GM12878 (cell line): Measurements from ENCODE around the gene RANBP1. TPM values are rescaled to one million over a fixed set of nuclear protein-coding genes. Genes with fewer than 3 reads are reported as not detected.

Source experiments
- ATAC-seq: fragments of 200-7000 bp; cut with Tn5 transposase; 3 replicates; pipeline ENCODE4 v1.9.1; 2020; ENCODE audit warnings: mild to moderate bottlenecking, moderate library complexity
- BruUV-seq: library from RNA; stranded (reverse); fragments of 400-500 nt; replicated peaks from 2 replicates; lab custom pipeline; 2021; lab: Mats Ljungman, UMichigan
- CTCF ChIA-PET: fragments of 300-600 bp; sonication (Branson Sonifier 250); formaldehyde crosslinking; extraction: SDS; loops from one replicate; lab custom pipeline; 2021; ENCODE audit warnings: inconsistent platforms; lab: Yijun Ruan, JAX
- POLR2A ChIA-PET: fragments of 350-600 bp; formaldehyde crosslinking; extraction: SDS; loops from one replicate; lab custom pipeline; 2021; ENCODE audit warnings: inconsistent platforms; lab: Charles Lee
- RAD21 ChIA-PET: fragments of 300-600 bp; sonication (Branson Sonifier 250); formaldehyde crosslinking; loops from one replicate; lab custom pipeline; 2023; ENCODE audit warnings: antibody characterized with exemption; ENCODE audit not compliant: unreplicated experiment; lab: Charles Lee
- SMC1A ChIA-PET: fragments of 300-600 bp; sonication (Branson Sonifier 250); formaldehyde crosslinking; loops from one replicate; lab custom pipeline; 2023; ENCODE audit not compliant: unreplicated experiment, uncharacterized antibody; lab: Charles Lee
- DNase-seq: peaks from one replicate; pipeline ENCODE4 v3.0.0-alpha.2; 2011; ENCODE audit warnings: low read depth, low spot score
- FAIRE-seq: peaks from 3 replicates; lab custom pipeline; 2011; peaks lifted over from hg19 to GRCh38; lab: Jason Lieb, UNC
- H2AFZ ChIP-seq: 2 replicates; pipeline ENCODE4 v1.6.0; 2011; ENCODE audit warnings: low read depth, low read length, control low read depth; ENCODE audit not compliant: control insufficient read depth
- H3K27ac ChIP-seq: 2 replicates; pipeline ENCODE4 v1.5.1; 2011; ENCODE audit warnings: control low read depth; ENCODE audit not compliant: control insufficient read depth, insufficient read depth
- H3K27me3 ChIP-seq, 2 experiments: replicated peaks in 1 of 2; 2 replicates each; pipeline versions ENCODE4 v1.6.0 to v1.6.1; 2011; ENCODE audit warnings: low read length in 1 of 2; ENCODE audit not compliant: control insufficient read depth in 2 of 2, insufficient read depth in 2 of 2
- H3K36me3 ChIP-seq, 2 experiments: 2 replicates each; pipeline ENCODE4 v1.5.1; 2011; ENCODE audit warnings: low read length in 1 of 2; ENCODE audit not compliant: control insufficient read depth in 2 of 2, insufficient read depth in 2 of 2
- H3K4me1 ChIP-seq: 2 replicates; pipeline ENCODE4 v1.6.1; 2011; ENCODE audit warnings: mild to moderate bottlenecking, low read length, moderate library complexity, mixed read lengths; ENCODE audit not compliant: control insufficient read depth, insufficient read depth
- H3K4me2 ChIP-seq: 2 replicates; pipeline ENCODE4 v1.6.0; 2011; ENCODE audit warnings: control low read depth; ENCODE audit not compliant: control insufficient read depth, insufficient read depth
- H3K4me3 ChIP-seq: fragments of 200-600 bp; sonication (generic); 2 replicates; pipeline ENCODE4 v1.5.1; 2016
- H3K79me2 ChIP-seq: 2 replicates; pipeline ENCODE4 v1.6.0; 2011; ENCODE audit warnings: low read length; ENCODE audit not compliant: control insufficient read depth, insufficient read depth
- H3K9ac ChIP-seq: 2 replicates; pipeline ENCODE4 v1.8.0; 2011; ENCODE audit warnings: low read length, control low read depth, mixed read lengths; ENCODE audit not compliant: control insufficient read depth, insufficient read depth
- H3K9me3 ChIP-seq: replicated peaks from 3 replicates; pipeline ENCODE4 v1.5.1; 2011; ENCODE audit warnings: mild to moderate bottlenecking, low read length; ENCODE audit not compliant: control insufficient read depth, insufficient read depth
- H4K20me1 ChIP-seq: 2 replicates; pipeline ENCODE4 v1.6.0; 2011; ENCODE audit not compliant: control insufficient read depth, insufficient read depth
- CHD4 ChIP-seq: fragments of 200-600 bp; sonication (generic); IDR thresholded peaks from 2 replicates; pipeline ENCODE4 v1.6.1; 2016; ENCODE audit warnings: mild to moderate bottlenecking
- EED ChIP-seq: sonication (generic); IDR thresholded peaks from 2 replicates; pipeline ENCODE4 v1.6.1; 2016; ENCODE audit warnings: antibody characterized with exemption, low read depth
- HCFC1 ChIP-seq: fragments of 150-350 bp; IDR thresholded peaks from 2 replicates; pipeline ENCODE4 v1.6.1; 2014; ENCODE audit warnings: low read length
- KDM1A ChIP-seq: fragments of 200-600 bp; sonication (generic); IDR thresholded peaks from 2 replicates; pipeline ENCODE4 v1.6.1; 2016; ENCODE audit warnings: borderline replicate concordance
- NFXL1 ChIP-seq: fragments of 450-650 bp; IDR thresholded peaks from 2 replicates; pipeline ENCODE4 v1.6.1; 2017; ENCODE audit warnings: antibody characterized with exemption, mild to moderate bottlenecking, borderline replicate concordance
- NFYA ChIP-seq: IDR thresholded peaks from 2 replicates; pipeline ENCODE4 v1.6.1; 2011; ENCODE audit warnings: low read depth, mild to moderate bottlenecking, low read length, improper control_type of control experiment, borderline replicate concordance
- REST ChIP-seq: IDR thresholded peaks from 2 replicates; pipeline ENCODE4 v1.6.1; 2012; ENCODE audit warnings: mild to moderate bottlenecking, low read depth, low read length
- SIN3A ChIP-seq: IDR thresholded peaks from 2 replicates; pipeline ENCODE4 v1.6.1; 2012; ENCODE audit warnings: low read depth, low read length, improper control_type of control experiment
- SUPT20H ChIP-seq: IDR thresholded peaks from 2 replicates; pipeline ENCODE4 v1.6.1; 2011; ENCODE audit warnings: low read depth, mild to moderate bottlenecking, low read length, moderate library complexity, borderline replicate concordance; ENCODE audit not compliant: control insufficient read depth
- YBX1 ChIP-seq: fragments of 450-650 bp; IDR thresholded peaks from 2 replicates; pipeline ENCODE4 v1.6.1; 2016; ENCODE audit warnings: antibody characterized with exemption
- ZBTB11 ChIP-seq: fragments of 450-650 bp; formaldehyde crosslinking; IDR thresholded peaks from 2 replicates; pipeline ENCODE4 v1.5.0; 2022; ENCODE audit warnings: mild to moderate bottlenecking, missing genetic modification characterization
- WGBS: methylation state at CpG from one replicate; pipeline ENCODE4 v1.1.6; 2016; ENCODE audit warnings: low lambda C conversion rate; ENCODE audit not compliant: insufficient replicate concordance, insufficient coverage; ENCODE audit errors: missing lambda C conversion rate; 5-methylcytosine and 5-hydroxymethylcytosine counted together
- in situ Hi-C: fragments of 300-500 bp; cut with MboI; formaldehyde crosslinking; loops from 9 replicates; pipeline ENCODE4 v1.14.3; 2018; ENCODE audit warnings: mixed read lengths
- intact Hi-C: fragments of 100-400 bp; cut with micrococcal nuclease; formaldehyde crosslinking; loops from one replicate; pipeline ENCODE4 v1.14.2; 2022; ENCODE audit not compliant: unreplicated experiment
- polyA plus RNA-seq, 11 experiments: library from polyadenylated mRNA; depleted of rRNA in 4 of 11; unstranded in 6 of 11; stranded (reverse) in 5 of 11; fragments of >200 nt; fragmentation: Nextera tagmentation in 4 of 11; fragmentation: Illumina TruSeq in 1 of 11; extraction: Ambion mirVana in 4 of 11; extraction: Trizol in 1 of 11; gene quantifications; 1 replicate in 1 of 11; 2 replicates in 10 of 11; pipeline versions ENCODE4 v1.2.1 to v1.2.3, GENCODE V29; 2011 to 2016; ENCODE audit warnings: inconsistent platforms in 2 of 11, missing spikeins in 2 of 11, low read depth in 1 of 11
- total RNA-seq, 4 experiments: library from RNA; depleted of rRNA in 3 of 4; stranded (reverse); fragments of >200 nt in 3 of 4; fragmentation: Illumina TruSeq in 1 of 4; extraction: Trizol in 1 of 4; gene quantifications; 2 replicates each; pipeline versions ENCODE4 v1.2.1 to v1.2.3, GENCODE V29; 2013 to 2021
- TF ChIP-seq, protein P1 (sequence below): IDR thresholded peaks from 2 replicates; pipeline ENCODE4 v1.6.1; 2011; ENCODE audit warnings: low read depth, mild to moderate bottlenecking, low read length, moderate library complexity, borderline replicate concordance; ENCODE audit errors: extremely low read depth
- TF ChIP-seq, protein P2 (sequence below): fragments of 450-650 bp; IDR thresholded peaks from 2 replicates; pipeline ENCODE4 v1.6.1; 2017; ENCODE audit warnings: borderline replicate concordance

The RANBP1 gene
- total and polyA plus RNA-seq, 10 of the 15 experiments (the other 5 are each of a cell fraction or from before 2014, with no cell fraction given): 55.3 to 808 (median 394) TPM

DNA sequence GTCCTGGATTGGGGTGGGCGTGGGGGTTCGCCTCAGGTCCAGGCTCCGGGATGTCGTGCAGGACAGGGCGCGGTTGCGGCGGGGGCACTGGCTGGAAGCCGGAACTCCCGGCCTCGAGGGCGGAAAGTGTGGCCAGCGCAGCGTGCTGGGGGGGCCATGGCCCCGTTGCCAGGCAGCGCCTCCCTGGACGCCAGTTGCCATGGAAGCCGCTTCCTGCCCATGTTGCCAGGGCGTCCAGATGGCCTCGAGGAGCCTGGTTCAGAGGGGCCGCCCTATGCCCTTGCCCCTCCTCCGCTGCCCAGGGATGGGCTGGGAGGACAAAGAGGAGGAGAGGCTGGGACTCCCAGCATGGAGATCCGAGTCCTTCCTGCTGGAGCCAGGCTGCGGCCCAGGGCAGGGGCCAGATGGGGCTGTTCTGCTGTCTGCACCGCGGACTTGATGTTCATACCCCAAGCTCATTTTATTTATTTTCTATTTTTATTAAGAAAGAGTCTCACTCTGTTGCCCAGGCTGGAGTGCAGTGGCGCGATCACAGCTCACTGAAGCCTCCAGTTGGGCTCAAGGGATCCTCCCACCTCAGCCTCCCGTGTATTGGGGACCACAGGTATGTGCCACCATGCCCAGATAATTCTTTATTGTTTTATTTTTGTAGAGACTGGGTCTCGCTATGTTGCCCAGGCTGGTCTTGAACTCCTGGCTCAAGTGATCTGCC lies 39.6 kb downstream of the RANBP1 start (continued):
- no peak for TF ChIP-seq SIN3A

- no TSS peak for BruUV-seq
- Histone ChIP-seq H3K4me2 (no peak overlapping the region), H3K9me3 (no peaks in the 10 kb centered on the region), H3K27ac (no peak overlapping the region), H3K4me1 (no peaks in the 10 kb centered on the region), H3K4me3 (no peak overlapping the region), H3K9ac (no peak overlapping the region), H2AFZ (no peak overlapping the region), H3K27me3 (peaks cover 1 to 2% of the 10 kb centered on the region in 2 experiments; a peak in 3 of 4 replicates), H3K36me3 (no peaks in the 10 kb centered on the region), H3K79me2 (no peaks in the 10 kb centered on the region), H4K20me1 (no peaks in the 10 kb centered on the region)
- ChIA-PET SMC1A (no interaction called here), CTCF (interaction anchor here (1.6 kb wide), 1 partner anchor 130 kb away, joined by 3 read pairs; no protein-coding TSS in a partner anchor), POLR2A (no interaction called here), RAD21 (no interaction called here)
- in situ Hi-C loops (loop anchor here (10.0 kb wide), 2 partner anchors 109 to 139 kb away; partner anchors contain the start of gene RTN4R), intact Hi-C loops (loop anchor here (5.0 kb wide), 4 partner anchors 81 to 341 kb away; partner anchors contain the start of genes KLHL22 and RTN4R)
- DNase-seq (no peak), ATAC-seq (no peak), FAIRE-seq (no peak)
- WGBS: 13% methylated on average over 7 of the region's 7 CpGs
- TF ChIP-seq REST: no peak
- no peak for TF ChIP-seq KDM1A
- TF ChIP-seq, protein P1, sequence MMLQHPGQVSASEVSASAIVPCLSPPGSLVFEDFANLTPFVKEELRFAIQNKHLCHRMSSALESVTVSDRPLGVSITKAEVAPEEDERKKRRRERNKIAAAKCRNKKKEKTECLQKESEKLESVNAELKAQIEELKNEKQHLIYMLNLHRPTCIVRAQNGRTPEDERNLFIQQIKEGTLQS: no peak
- TF ChIP-seq SUPT20H: no peak
- TF ChIP-seq HCFC1: no peak
- TF ChIP-seq NFYA: no peak
- no peak for TF ChIP-seq EED
- TF ChIP-seq ZBTB11: no peak
- no peak for TF ChIP-seq YBX1
- no peak for TF ChIP-seq CHD4
- TF ChIP-seq NFXL1: no peak
- TF ChIP-seq, protein P2, sequence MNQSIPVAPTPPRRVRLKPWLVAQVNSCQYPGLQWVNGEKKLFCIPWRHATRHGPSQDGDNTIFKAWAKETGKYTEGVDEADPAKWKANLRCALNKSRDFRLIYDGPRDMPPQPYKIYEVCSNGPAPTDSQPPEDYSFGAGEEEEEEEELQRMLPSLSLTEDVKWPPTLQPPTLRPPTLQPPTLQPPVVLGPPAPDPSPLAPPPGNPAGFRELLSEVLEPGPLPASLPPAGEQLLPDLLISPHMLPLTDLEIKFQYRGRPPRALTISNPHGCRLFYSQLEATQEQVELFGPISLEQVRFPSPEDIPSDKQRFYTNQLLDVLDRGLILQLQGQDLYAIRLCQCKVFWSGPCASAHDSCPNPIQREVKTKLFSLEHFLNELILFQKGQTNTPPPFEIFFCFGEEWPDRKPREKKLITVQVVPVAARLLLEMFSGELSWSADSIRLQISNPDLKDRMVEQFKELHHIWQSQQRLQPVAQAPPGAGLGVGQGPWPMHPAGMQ: no peak
Measured at GRCh38 chr22:20156042-20156389, 40.1 kb downstream of the RANBP1 start.
